Neural cell (in vitro differentiated cells): ENCODE results near the gene SLC22A6. TPM values are rescaled to one million over a fixed set of nuclear protein-coding genes. Genes with fewer than 3 reads are reported as not detected.

Source experiments
- H2AFZ ChIP-seq: fragments of 200-600, 300-800 bp; sonication (generic), shearing (Covaris generic); 2 replicates; pipeline ENCODE4 v1.6.0; 2014; ENCODE audit warnings: low read depth, mild to moderate bottlenecking, antibody characterized with exemption, low read length, moderate library complexity
- H3F3A ChIP-seq: fragments of 200-600 bp; shearing (Covaris generic); 2 replicates; pipeline ENCODE4 v1.6.1; 2016; ENCODE audit warnings: mild to moderate bottlenecking, moderate library complexity, mixed read lengths, antibody characterized with exemption, low read length; ENCODE audit not compliant: insufficient read depth, poor library complexity, severe bottlenecking
- H3K27ac ChIP-seq: fragments of 200-600, 300-800 bp; sonication (generic), shearing (Covaris generic); 2 replicates; pipeline ENCODE4 v1.5.1; 2014; ENCODE audit warnings: mild to moderate bottlenecking, low read length, moderate library complexity
- H3K27me3 ChIP-seq: fragments of 300-800, 200-600 bp; sonication (generic), shearing (Covaris generic); 2 replicates; pipeline ENCODE4 v1.6.0; 2014; ENCODE audit warnings: mild to moderate bottlenecking, low read depth, low read length, moderate library complexity; ENCODE audit not compliant: insufficient read depth
- H3K36me3 ChIP-seq: fragments of 300-800, 200-600 bp; sonication (generic), shearing (Covaris generic); 2 replicates; pipeline ENCODE4 v1.5.1; 2014; ENCODE audit warnings: mild to moderate bottlenecking, antibody characterized with exemption, low read length, moderate library complexity; ENCODE audit not compliant: insufficient read depth
- H3K4me2 ChIP-seq: fragments of 300-800, 200-600 bp; sonication (generic), shearing (Covaris generic); 2 replicates; pipeline ENCODE4 v1.6.0; 2014; ENCODE audit warnings: mild to moderate bottlenecking, low read length
- H3K4me3 ChIP-seq: fragments of 300-800, 200-600 bp; sonication (generic), shearing (Covaris generic); 2 replicates; pipeline ENCODE4 v1.5.1; 2014; ENCODE audit warnings: mild to moderate bottlenecking, low read length, moderate library complexity
- H3K79me2 ChIP-seq: fragments of 200-600 bp; shearing (Covaris generic); replicated peaks from 2 replicates; pipeline ENCODE4 v1.6.0; 2014; ENCODE audit warnings: mild to moderate bottlenecking, low read length, moderate library complexity; ENCODE audit not compliant: insufficient read depth
- H3K9ac ChIP-seq: fragments of 300-800, 200-600 bp; sonication (generic), shearing (Covaris generic); 2 replicates; pipeline ENCODE4 v1.6.1; 2016; ENCODE audit warnings: mild to moderate bottlenecking, low read length, mixed read lengths
- H3K9me2 ChIP-seq: fragments of 200-600 bp; shearing (Covaris generic); 2 replicates; pipeline ENCODE4 v1.6.1; 2016; ENCODE audit warnings: mild to moderate bottlenecking, low read length, mixed read lengths; ENCODE audit not compliant: insufficient read depth
- H3K9me3 ChIP-seq: fragments of 200-600, 300-800 bp; sonication (generic), shearing (Covaris generic); 2 replicates; pipeline ENCODE4 v1.6.1; 2016; ENCODE audit warnings: mild to moderate bottlenecking, mixed run types, low read length, moderate library complexity, mixed read lengths
- H4K20me1 ChIP-seq: fragments of 200-600 bp; shearing (Covaris generic); 2 replicates; pipeline ENCODE4 v1.6.1; 2016; ENCODE audit warnings: mild to moderate bottlenecking, mixed run types; ENCODE audit not compliant: insufficient read depth
- CTCF ChIP-seq: fragments of 450-650 bp; IDR thresholded peaks from 2 replicates; pipeline ENCODE4 v1.5.1; 2014; ENCODE audit warnings: antibody characterized with exemption, mild to moderate bottlenecking, moderate library complexity; ENCODE audit not compliant: poor library complexity, severe bottlenecking
- EP300 ChIP-seq: fragments of 450-650 bp; conservative IDR thresholded peaks from 2 replicates; pipeline ENCODE4 v1.6.1; 2014; ENCODE audit warnings: antibody characterized with exemption, mild to moderate bottlenecking, moderate library complexity; ENCODE audit not compliant: poor library complexity, severe bottlenecking
- EZH2 ChIP-seq: fragments of 200-600, 300-800 bp; shearing (Covaris generic), sonication (generic); IDR thresholded peaks from 2 replicates; pipeline ENCODE4 v1.6.1; 2014; ENCODE audit warnings: antibody characterized with exemption, low read length, borderline replicate concordance, mild to moderate bottlenecking; ENCODE audit not compliant: insufficient read depth, poor library complexity, severe bottlenecking
- MXI1 ChIP-seq: fragments of 450-650 bp; conservative IDR thresholded peaks from 2 replicates; pipeline ENCODE4 v1.6.1; 2014; ENCODE audit warnings: antibody characterized with exemption, mild to moderate bottlenecking; ENCODE audit not compliant: poor library complexity, severe bottlenecking
- POLR2AphosphoS5 ChIP-seq: IDR thresholded peaks from 2 replicates; pipeline ENCODE4 v1.6.1; 2012
- RAD21 ChIP-seq: fragments of 450-650 bp; conservative IDR thresholded peaks from 2 replicates; pipeline ENCODE4 v1.6.1; 2014; ENCODE audit warnings: antibody characterized with exemption, mild to moderate bottlenecking, moderate library complexity
- SMC3 ChIP-seq: fragments of 450-650 bp; conservative IDR thresholded peaks from 2 replicates; pipeline ENCODE4 v1.6.1; 2014; ENCODE audit warnings: antibody characterized with exemption, mild to moderate bottlenecking, moderate library complexity; ENCODE audit not compliant: poor library complexity
- TAF1 ChIP-seq: IDR thresholded peaks from 2 replicates; pipeline ENCODE4 v1.6.1; 2012; ENCODE audit warnings: low read depth
- polyA plus RNA-seq: library from polyadenylated mRNA; depleted of rRNA; stranded (reverse); fragments of >200 nt; gene quantifications from 2 replicates; pipeline ENCODE4 v1.2.3, GENCODE V29; 2014
- TF ChIP-seq, protein P1 (sequence below): IDR thresholded peaks from 2 replicates; pipeline ENCODE4 v1.6.1; 2012; ENCODE audit warnings: borderline replicate concordance

The SLC22A6 gene
- polyA plus RNA-seq, 1 donor from 2014 or later: not detected

- H3K36me3 ChIP-seq: no peaks in the 10 kb centered on the region
- no peaks in the 10 kb centered on the region for H3K27me3 ChIP-seq
- H3K4me2 ChIP-seq: no peak overlapping the region
- no peaks in the 10 kb centered on the region for H4K20me1 ChIP-seq
- H3K9me3 ChIP-seq: no peaks in the 10 kb centered on the region
- no peak overlapping the region for H2AFZ ChIP-seq
- H3K9ac ChIP-seq: no peak overlapping the region
- no peak overlapping the region for H3K4me3 ChIP-seq
- H3F3A ChIP-seq: no peaks in the 10 kb centered on the region
- TF ChIP-seq RAD21: no peak
- no peak for TF ChIP-seq SMC3
- TF ChIP-seq EZH2: no peak
- TF ChIP-seq, protein P1, sequence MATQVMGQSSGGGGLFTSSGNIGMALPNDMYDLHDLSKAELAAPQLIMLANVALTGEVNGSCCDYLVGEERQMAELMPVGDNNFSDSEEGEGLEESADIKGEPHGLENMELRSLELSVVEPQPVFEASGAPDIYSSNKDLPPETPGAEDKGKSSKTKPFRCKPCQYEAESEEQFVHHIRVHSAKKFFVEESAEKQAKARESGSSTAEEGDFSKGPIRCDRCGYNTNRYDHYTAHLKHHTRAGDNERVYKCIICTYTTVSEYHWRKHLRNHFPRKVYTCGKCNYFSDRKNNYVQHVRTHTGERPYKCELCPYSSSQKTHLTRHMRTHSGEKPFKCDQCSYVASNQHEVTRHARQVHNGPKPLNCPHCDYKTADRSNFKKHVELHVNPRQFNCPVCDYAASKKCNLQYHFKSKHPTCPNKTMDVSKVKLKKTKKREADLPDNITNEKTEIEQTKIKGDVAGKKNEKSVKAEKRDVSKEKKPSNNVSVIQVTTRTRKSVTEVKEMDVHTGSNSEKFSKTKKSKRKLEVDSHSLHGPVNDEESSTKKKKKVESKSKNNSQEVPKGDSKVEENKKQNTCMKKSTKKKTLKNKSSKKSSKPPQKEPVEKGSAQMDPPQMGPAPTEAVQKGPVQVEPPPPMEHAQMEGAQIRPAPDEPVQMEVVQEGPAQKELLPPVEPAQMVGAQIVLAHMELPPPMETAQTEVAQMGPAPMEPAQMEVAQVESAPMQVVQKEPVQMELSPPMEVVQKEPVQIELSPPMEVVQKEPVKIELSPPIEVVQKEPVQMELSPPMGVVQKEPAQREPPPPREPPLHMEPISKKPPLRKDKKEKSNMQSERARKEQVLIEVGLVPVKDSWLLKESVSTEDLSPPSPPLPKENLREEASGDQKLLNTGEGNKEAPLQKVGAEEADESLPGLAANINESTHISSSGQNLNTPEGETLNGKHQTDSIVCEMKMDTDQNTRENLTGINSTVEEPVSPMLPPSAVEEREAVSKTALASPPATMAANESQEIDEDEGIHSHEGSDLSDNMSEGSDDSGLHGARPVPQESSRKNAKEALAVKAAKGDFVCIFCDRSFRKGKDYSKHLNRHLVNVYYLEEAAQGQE: no peak
- no peak for TF ChIP-seq CTCF
- TF ChIP-seq TAF1: no peak
- no peak for TF ChIP-seq EP300
- no peak for TF ChIP-seq POLR2AphosphoS5
- no peak for TF ChIP-seq MXI1
- H3K27ac ChIP-seq: no peak overlapping the region
- H3K9me2 ChIP-seq: no peaks in the 10 kb centered on the region
- no peaks in the 10 kb centered on the region for H3K79me2 ChIP-seq
Measured at GRCh38 chr11:63001456-63001855, 16.7 kb upstream of the SLC22A6 start.

DNA sequence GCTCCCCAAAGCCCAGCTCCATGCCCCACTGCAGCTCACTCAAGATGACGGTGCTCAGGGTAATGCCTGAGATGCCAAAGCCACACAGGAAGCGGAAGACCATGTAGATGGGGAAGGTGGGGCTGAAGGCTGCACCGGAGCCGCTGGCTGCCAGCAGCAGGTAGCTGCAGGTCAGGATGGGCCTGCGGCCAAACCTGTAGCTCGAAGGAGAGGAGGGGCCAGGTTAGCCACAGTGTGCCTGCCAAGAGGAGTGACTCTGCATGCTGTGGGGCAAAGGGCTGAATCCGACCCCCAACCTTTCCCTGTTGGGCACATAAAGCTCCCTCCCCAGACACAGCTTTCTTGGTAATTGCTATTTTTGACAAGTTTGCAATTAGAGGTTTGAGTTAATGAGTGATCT, 14.9 kb upstream of the SLC22A6 start:
- no peak overlapping the region for H3K27ac ChIP-seq
- TF ChIP-seq EP300 (no peak), POLR2AphosphoS5 (no peak), CTCF (no peak), RAD21 (no peak)
- H3K36me3 ChIP-seq: no peaks in the 10 kb centered on the region

More for the DNA sequence above, 14.9 kb upstream of the SLC22A6 start:
- no peaks in the 10 kb centered on the region for H3K27me3 ChIP-seq
- no peak overlapping the region for H3K4me2 ChIP-seq
- H3K4me3 ChIP-seq: no peak overlapping the region
- H3K9me3 ChIP-seq: no peaks in the 10 kb centered on the region
- no peak overlapping the region for H2AFZ ChIP-seq
- H3K9ac ChIP-seq: no peak overlapping the region
- no peaks in the 10 kb centered on the region for H3K9me2 ChIP-seq
- no peaks in the 10 kb centered on the region for H4K20me1 ChIP-seq
- no peaks in the 10 kb centered on the region for H3F3A ChIP-seq
- no peaks in the 10 kb centered on the region for H3K79me2 ChIP-seq
